Measurements from ENCODE around the gene ZFR. TPM values are rescaled to one million over a fixed set of nuclear protein-coding genes. Genes with fewer than 3 reads are reported as not detected.
"Not testable (repeated sequence)": the region's sequence is repeated elsewhere in the genome, so short reads cannot be mapped to it uniquely, and the experiment has no call there.

Gene ZFR
- total and polyA plus RNA-seq, 8 donors: 15.7 to 33.4 (median 23.1) TPM

GRCh38 chr5:32369032-32369431, 75.5 kb downstream of the ZFR start:
- no peaks in the 10 kb centered on the region for H3K9me3 ChIP-seq
- FAIRE-seq: no peak
- no peak overlapping the region for H3K27ac ChIP-seq
- TF ChIP-seq CTCF (IDR thresholded peaks at IDR 0.05): no peak
- no peak overlapping the region for H3K4me3 ChIP-seq
- 74 to 77% methylated on average over 4 of the region's 4 CpGs for WGBS, 2 donors
- no peak for ATAC-seq
- intact Hi-C loops (cut with DNase I): no loop called here
- DNase-seq: no peak
- H3K27me3 ChIP-seq: no peaks in the 10 kb centered on the region
- no peaks in the 10 kb centered on the region for H3K4me1 ChIP-seq
- H3K36me3 ChIP-seq: peaks cover 0 to 20% (median 0%) of the 10 kb centered on the region in 3 donors

GRCh38 chr5:32367271-32367670, 77.3 kb downstream of the ZFR start:
- H3K27ac ChIP-seq; H3K27me3 ChIP-seq; H3K4me1 ChIP-seq; H3K9me3 ChIP-seq; H3K4me3 ChIP-seq; ATAC-seq; FAIRE-seq; DNase-seq; intact Hi-C loops (cut with DNase I): not testable (repeated sequence)
- 89 to 98% methylated on average over 3 to 6 of the region's 6 CpGs for WGBS, 2 donors
- peaks cover 0 to 18% (median 3%) of the 10 kb centered on the region in 3 donors for H3K36me3 ChIP-seq

GRCh38 chr5:32365623-32366022, 78.9 kb downstream of the ZFR start:
- 98% methylated on average over 5 of the region's 5 CpGs for WGBS, 2 donors
- TF ChIP-seq CTCF (IDR thresholded peaks at IDR 0.05): no peak
- no peaks in the 10 kb centered on the region for H3K4me1 ChIP-seq
- intact Hi-C loops (cut with DNase I): no loop called here
- H3K27ac ChIP-seq: no peak overlapping the region
- ATAC-seq (no peak), DNase-seq (no peak), FAIRE-seq (no peak)
- no peaks in the 10 kb centered on the region for H3K9me3 ChIP-seq
- no peaks in the 10 kb centered on the region for H3K27me3 ChIP-seq
- peaks cover 0 to 12% (median 4%) of the 10 kb centered on the region in 3 donors for H3K36me3 ChIP-seq
- no peak overlapping the region for H3K4me3 ChIP-seq

GRCh38 chr5:32363030-32363429, 81.5 kb downstream of the ZFR start:
- ATAC-seq (no peak), FAIRE-seq (no peak), DNase-seq (no peak)
- Histone ChIP-seq H3K4me1 (no peaks in the 10 kb centered on the region), H3K36me3 (peaks cover 0 to 17% (median 4%) of the 10 kb centered on the region in 3 donors), H3K27ac (no peak overlapping the region), H3K4me3 (no peak overlapping the region), H3K9me3 (no peaks in the 10 kb centered on the region), H3K27me3 (no peaks in the 10 kb centered on the region)
- intact Hi-C loops (cut with DNase I): no loop called here
- no peak for TF ChIP-seq CTCF (IDR thresholded peaks at IDR 0.05)

- H3K27me3 ChIP-seq: no peaks in the 10 kb centered on the region
- peaks cover 0 to 17% (median 4%) of the 10 kb centered on the region in 3 donors for H3K36me3 ChIP-seq
- FAIRE-seq: no peak
- no peak for ATAC-seq
- no peak overlapping the region for H3K4me3 ChIP-seq
- no peak for DNase-seq
- no peaks in the 10 kb centered on the region for H3K4me1 ChIP-seq
- intact Hi-C loops (cut with DNase I): no loop called here
- WGBS, 2 donors: 86 to 92% methylated on average over 4 of the region's 4 CpGs
- no peak for TF ChIP-seq CTCF (IDR thresholded peaks at IDR 0.05)
- no peaks in the 10 kb centered on the region for H3K9me3 ChIP-seq
- H3K27ac ChIP-seq: no peak overlapping the region
Measured at GRCh38 chr5:32362527-32362926, 82.0 kb downstream of the ZFR start.
